K562 (cell line): ENCODE results near the gene RIC8B. TPM values are rescaled to one million over a fixed set of nuclear protein-coding genes. Genes with fewer than 3 reads are reported as not detected.

Experiments used
- ATAC-seq: fragments of 200-7000 bp; cut with Tn5 transposase; 3 replicates; pipeline ENCODE4 v1.9.1; 2020; ENCODE audit warnings: moderate library complexity
- BruUV-seq: library from RNA; stranded (reverse); fragments of 400-500 nt; replicated peaks from 2 replicates; lab custom pipeline; 2021; lab: Mats Ljungman, UMichigan
- CTCF ChIA-PET: fragments of 300-600 bp; formaldehyde crosslinking; extraction: SDS; loops from one replicate; lab custom pipeline; 2021; ENCODE audit warnings: low intra/inter-chr PET ratio; lab: Yijun Ruan, JAX
- POLR2A ChIA-PET: fragments of 300-600, 350-650 bp; sonication (Branson Sonifier 250); formaldehyde crosslinking; extraction: SDS; loops from one replicate; lab custom pipeline; 2021; ENCODE audit warnings: antibody characterized with exemption, inconsistent platforms; lab: Yijun Ruan, JAX
- DNase-seq, 4 experiments: peaks; one replicate each; pipeline versions ENCODE4 v3.0.0 to v3.0.0-alpha.2; 2011 to 2018; ENCODE audit warnings: low spot score in 3 of 4, mixed read lengths in 3 of 4; ENCODE audit errors: extremely low read depth in 1 of 4
- FAIRE-seq: peaks from 2 replicates; lab custom pipeline; 2011; peaks lifted over from hg19 to GRCh38; lab: Jason Lieb, UNC
- H2AFZ ChIP-seq: 2 replicates; pipeline ENCODE4 v1.6.0; 2011; ENCODE audit warnings: low read depth, low read length, control low read depth, inconsistent platforms
- H3K27ac ChIP-seq: fragments of 200-600 bp; 3 replicates; pipeline ENCODE4 v1.8.0; 2011; ENCODE audit warnings: low read depth, mild to moderate bottlenecking, control low read depth, inconsistent platforms, low read length, moderate library complexity, mixed read lengths; ENCODE audit errors: extremely low read depth
- H3K27me3 ChIP-seq, 2 experiments: fragments of 300-600 bp in 1 of 2; 2 replicates in 1 of 2; 3 replicates in 1 of 2; pipeline versions ENCODE4 v1.6.0 to v1.8.0; 2011; ENCODE audit warnings: inconsistent platforms in 2 of 2, low read length in 2 of 2, mild to moderate bottlenecking in 1 of 2, mixed read lengths in 1 of 2, moderate library complexity in 1 of 2; ENCODE audit not compliant: control insufficient read depth in 2 of 2, insufficient read depth in 2 of 2
- H3K36me3 ChIP-seq: fragments of 300-600 bp; 3 replicates; pipeline ENCODE4 v1.8.0; 2011; ENCODE audit warnings: mild to moderate bottlenecking, low read length, inconsistent platforms; ENCODE audit not compliant: control insufficient read depth, insufficient read depth
- H3K4me1 ChIP-seq, 2 experiments: fragments of 200-600 bp in 1 of 2; replicated peaks in 1 of 2; 2 replicates in 1 of 2; 3 replicates in 1 of 2; pipeline versions ENCODE4 v1.5.1 to v1.8.0; 2011; ENCODE audit warnings: inconsistent platforms in 2 of 2, low read length in 2 of 2, mild to moderate bottlenecking in 1 of 2, mixed read lengths in 1 of 2, moderate library complexity in 1 of 2; ENCODE audit not compliant: control insufficient read depth in 2 of 2, insufficient read depth in 2 of 2
- H3K4me2 ChIP-seq: 2 replicates; pipeline ENCODE4 v1.6.1; 2011; ENCODE audit warnings: low read length, control low read depth, inconsistent platforms, mixed read lengths; ENCODE audit not compliant: insufficient read depth
- H3K4me3 ChIP-seq: fragments of 200-600 bp; sonication (generic), shearing (Covaris generic); 2 replicates; pipeline ENCODE4 v1.5.1; 2016; ENCODE audit warnings: control low read depth, inconsistent platforms
- H3K79me2 ChIP-seq: fragments of 200-600 bp; 3 replicates; pipeline ENCODE4 v1.8.0; 2011; ENCODE audit warnings: low read length, inconsistent platforms; ENCODE audit not compliant: control insufficient read depth, insufficient read depth
- H3K9ac ChIP-seq, 2 experiments: 2 replicates each; pipeline versions ENCODE4 v1.6.0 to v1.6.1; 2011; ENCODE audit warnings: low read depth in 2 of 2, low read length in 2 of 2, control low read depth in 1 of 2, inconsistent platforms in 1 of 2, mild to moderate bottlenecking in 1 of 2, mixed read lengths in 1 of 2; ENCODE audit not compliant: insufficient read depth in 1 of 2
- H3K9me1 ChIP-seq: one replicate; pipeline ENCODE4 v1.6.0; 2011; ENCODE audit warnings: inconsistent platforms, mild to moderate bottlenecking, low read length, moderate library complexity; ENCODE audit not compliant: control insufficient read depth, insufficient read depth
- H3K9me3 ChIP-seq: replicated peaks from 2 replicates; pipeline ENCODE4 v1.5.1; 2011; ENCODE audit warnings: low read depth, low read length, inconsistent platforms; ENCODE audit not compliant: control insufficient read depth, insufficient read depth
- H4K20me1 ChIP-seq: replicated peaks from 2 replicates; pipeline ENCODE4 v1.6.1; 2011; ENCODE audit warnings: low read length, inconsistent platforms, mixed read lengths; ENCODE audit not compliant: control insufficient read depth, insufficient read depth
- HDAC3 ChIP-seq: fragments of 450-650 bp; IDR thresholded peaks from 2 replicates; pipeline ENCODE4 v1.6.1; 2018; ENCODE audit warnings: borderline replicate concordance, mild to moderate bottlenecking, moderate library complexity; ENCODE audit not compliant: partially characterized antibody
- MBD2 ChIP-seq: sonication (generic); IDR thresholded peaks from 2 replicates; pipeline ENCODE4 v1.6.1; 2016; ENCODE audit warnings: low read depth, borderline replicate concordance
- MTA3 ChIP-seq: fragments of 450-650 bp; formaldehyde crosslinking; IDR thresholded peaks from 2 replicates; pipeline ENCODE4 v1.6.1; 2017; ENCODE audit warnings: mild to moderate bottlenecking, borderline replicate concordance
- NCOR1 ChIP-seq: fragments of 450-650 bp; IDR thresholded peaks from 2 replicates; pipeline ENCODE4 v1.6.1; 2016; ENCODE audit warnings: mild to moderate bottlenecking, moderate library complexity
- ZNF24 ChIP-seq: fragments of 450-650 bp; IDR thresholded peaks from 2 replicates; pipeline ENCODE4 v1.6.1; 2016
- ZNF398 ChIP-seq: fragments of 250-450 bp; sonication (Bioruptor Pico); IDR thresholded peaks from 2 replicates; pipeline ENCODE4 v1.8.0; 2021; ENCODE audit warnings: moderate library complexity, mild to moderate bottlenecking, inconsistent platforms
- WGBS: fragments of 100-300 bp; shearing (Covaris generic); methylation state at CpG from one replicate; pipeline ENCODE4 v1.1.6; 2016; ENCODE audit warnings: low coverage, mixed read lengths; ENCODE audit not compliant: insufficient coverage; ENCODE audit errors: missing lambda C conversion rate; 5-methylcytosine and 5-hydroxymethylcytosine counted together
- in situ Hi-C: fragments of 300-500 bp; cut with MboI; formaldehyde crosslinking; loops from 4 replicates; pipeline ENCODE4 v1.15.0; 2018; ENCODE audit warnings: inconsistent platforms, mixed read lengths
- intact Hi-C: fragments of 100-400 bp; cut with micrococcal nuclease; formaldehyde crosslinking; loops from 2 replicates; pipeline ENCODE4 v1.14.2; 2022
- polyA plus RNA-seq, 8 experiments: library from polyadenylated mRNA; depleted of rRNA in 4 of 8; stranded (reverse) in 5 of 8; unstranded in 3 of 8; fragments of >200 nt; fragmentation: Nextera tagmentation in 2 of 8; fragmentation: Illumina TruSeq in 1 of 8; extraction: Ambion mirVana in 2 of 8; extraction: Trizol in 1 of 8; gene quantifications; 2 replicates each; pipeline versions ENCODE4 v1.2.1 to v1.2.3, GENCODE V29; 2011 to 2014; ENCODE audit warnings: inconsistent platforms in 1 of 8, missing spikeins in 1 of 8
- total RNA-seq, 7 experiments: library from RNA; depleted of rRNA in 6 of 7; stranded (reverse); fragments of >200 nt in 6 of 7; fragmentation: Illumina TruSeq in 2 of 7; extraction: Trizol in 2 of 7; gene quantifications; 2 replicates each; pipeline versions ENCODE4 v1.2.1 to v1.2.3, GENCODE V29; 2011 to 2021; ENCODE audit warnings: low replicate concordance in 1 of 7

Gene RIC8B
- total and polyA plus RNA-seq, 9 of the 15 experiments (the other 6 are each of a cell fraction or from before 2014, with no cell fraction given), result 0.92 to 8.1 (median 4.8) TPM

GRCh38 chr12:106871477-106871876, 97.0 kb downstream of the RIC8B start:
- no TSS peak for BruUV-seq
- Histone ChIP-seq H3K4me2 (no peak overlapping the region), H3K79me2 (no peaks in the 10 kb centered on the region), H3K4me1 (no peaks in the 10 kb centered on the region), H3K27me3 (no peaks in the 10 kb centered on the region), H3K4me3 (no peak overlapping the region), H2AFZ (no peak overlapping the region), H3K9me3 (no peaks in the 10 kb centered on the region), H3K27ac (no peak overlapping the region), H4K20me1 (no peaks in the 10 kb centered on the region), H3K36me3 (no peaks in the 10 kb centered on the region), H3K9ac (no peak overlapping the region), H3K9me1 (no peaks in the 10 kb centered on the region)
- no peak for DNase-seq
- TF ChIP-seq MTA3 (no peak), HDAC3 (no peak), ZNF24 (0 out of 2 replicates have a peak, but pooled peaks have one; percentile 18), MBD2 (no peak), ZNF398 (CRISPR knock-in tag) (no peak), NCOR1 (no peak)
- WGBS, result 53% methylated on average over 1 of the region's 1 CpG
- no peak for FAIRE-seq
- POLR2A ChIA-PET, result interaction anchor here (1.2 kb wide), 1 partner anchor 9 kb away, joined by 4 read pairs; no protein-coding TSS in a partner anchor
- intact Hi-C loops (no loop called here), in situ Hi-C loops (no loop called here)
- CTCF ChIA-PET, result no interaction called here
- ATAC-seq, result no peak
